Stimulated activated CD4-positive, alpha-beta T cell treated with anti-CD3 and anti-CD28 coated beads, Interleukin-2, amount 100 ng/mL, for 48 hours (primary cell): ENCODE results near the gene CAMK4.
A peak's percentile ranks its signal among the peaks of the same experiment; 100 is the strongest.
"Not testable (repeated sequence)": the region's sequence is repeated elsewhere in the genome, so short reads cannot be mapped to it uniquely, and the experiment has no call there.

Experiments used
- DNase-seq, 2 donors: peaks; one replicate each; pipeline ENCODE4 v3.0.0-alpha.2; 2020

The CAMK4 gene

GRCh38 chr5:111261610-111262009 lies 37.4 kb downstream of the CAMK4 start:
- no peak for DNase-seq

GRCh38 chr5:111262153-111262552 lies 38.0 kb downstream of the CAMK4 start:
- DNase-seq: no peak

- DNase-seq: no peak
These were observed 38.6 kb downstream of the CAMK4 start for GRCh38 chr5:111262815-111263214.

GRCh38 chr5:111266491-111266890 lies 42.3 kb downstream of the CAMK4 start:
- DNase-seq: no peak

GRCh38 chr5:111268300-111268699 lies 44.1 kb downstream of the CAMK4 start:
- DNase-seq: no peak

GRCh38 chr5:111271885-111272284 lies 47.7 kb downstream of the CAMK4 start:
- no peak for DNase-seq

GRCh38 chr5:111277061-111277460 lies 52.9 kb downstream of the CAMK4 start:
- DNase-seq: no peak

- DNase-seq: peak; percentile 89 to 90
These were observed 54.8 kb downstream of the CAMK4 start for GRCh38 chr5:111278858-111279504.

GRCh38 chr5:111280282-111280951 lies 56.2 kb downstream of the CAMK4 start:
- no peak for DNase-seq

GRCh38 chr5:111282798-111283197 lies 58.6 kb downstream of the CAMK4 start:
- no peak for DNase-seq

GRCh38 chr5:111284825-111285224 lies 60.6 kb downstream of the CAMK4 start:
- no peak for DNase-seq

- no peak for DNase-seq
These were observed 70.4 kb downstream of the CAMK4 start for GRCh38 chr5:111294551-111294950.

- DNase-seq: no peak
These were observed 71.5 kb downstream of the CAMK4 start for GRCh38 chr5:111295649-111296048.

- DNase-seq: no peak
These were observed 72.4 kb downstream of the CAMK4 start for GRCh38 chr5:111296570-111296969.

- DNase-seq: no peak
These were observed 74.9 kb downstream of the CAMK4 start for GRCh38 chr5:111299067-111299481.

GRCh38 chr5:111299831-111300432 lies 75.7 kb downstream of the CAMK4 start:
- no peak for DNase-seq

GRCh38 chr5:111301264-111301663 lies 77.1 kb downstream of the CAMK4 start:
- DNase-seq: no peak

GRCh38 chr5:111302043-111302442 lies 77.9 kb downstream of the CAMK4 start:
- not testable (repeated sequence) for DNase-seq

- DNase-seq: no peak
These were observed 84.8 kb downstream of the CAMK4 start for GRCh38 chr5:111308951-111309350.

- no peak for DNase-seq
These were observed 85.2 kb downstream of the CAMK4 start for GRCh38 chr5:111309384-111309783.

GRCh38 chr5:111310711-111311620 lies 86.8 kb downstream of the CAMK4 start:
- DNase-seq: no peak

- DNase-seq: no peak
These were observed 87.5 kb downstream of the CAMK4 start for GRCh38 chr5:111311666-111312065.

GRCh38 chr5:111313017-111313724 lies 89.0 kb downstream of the CAMK4 start:
- DNase-seq: no peak
